Progenitor cell of endocrine pancreas (in vitro differentiated cells): ENCODE data around the gene MACROD2. TPM values are rescaled to one million over a fixed set of nuclear protein-coding genes. Genes with fewer than 3 reads are reported as not detected.
"Not testable (repeated sequence)": the region's sequence is repeated elsewhere in the genome, so short reads cannot be mapped to it uniquely, and the experiment has no call there.

Experiments
- DNase-seq: peaks from one replicate; pipeline ENCODE4 v3.0.0; 2021; ENCODE audit warnings: low spot score; ENCODE audit not compliant: unreplicated experiment
- H3K27ac Mint-ChIP-seq: 2 replicates; pipeline ENCODE4 v1.8.0; 2021; ENCODE audit warnings: mild to moderate bottlenecking, moderate library complexity, mixed read lengths
- H3K27me3 Mint-ChIP-seq: 2 replicates; pipeline ENCODE4 v1.8.0; 2021; ENCODE audit warnings: mixed read lengths
- H3K36me3 Mint-ChIP-seq: 2 replicates; pipeline ENCODE4 v1.8.0; 2022; ENCODE audit warnings: mixed read lengths; ENCODE audit not compliant: insufficient read depth
- H3K4me1 Mint-ChIP-seq: 2 replicates; pipeline ENCODE4 v1.8.0; 2021; ENCODE audit warnings: low read depth, mixed read lengths
- H3K4me3 Mint-ChIP-seq: 2 replicates; pipeline ENCODE4 v1.8.0; 2021; ENCODE audit warnings: low read depth, mild to moderate bottlenecking, moderate library complexity, mixed read lengths
- H3K9me3 Mint-ChIP-seq: 2 replicates; pipeline ENCODE4 v1.8.0; 2021; ENCODE audit warnings: low read depth, mixed read lengths
- total RNA-seq: library from RNA; stranded (reverse); gene quantifications from 2 replicates; pipeline ENCODE4 v1.2.1, GENCODE V29; 2021
- TF ChIP-seq, protein P1 (sequence below): fragments of 200-600 bp; sonication (generic); IDR thresholded peaks from one replicate; pipeline ENCODE4 v1.5.0; 2021; ENCODE audit warnings: antibody characterized with exemption, mild to moderate bottlenecking; ENCODE audit not compliant: unreplicated experiment

MACROD2 gene
- total RNA-seq, 1 donor from 2014 or later, result 7.6 TPM

DNA sequence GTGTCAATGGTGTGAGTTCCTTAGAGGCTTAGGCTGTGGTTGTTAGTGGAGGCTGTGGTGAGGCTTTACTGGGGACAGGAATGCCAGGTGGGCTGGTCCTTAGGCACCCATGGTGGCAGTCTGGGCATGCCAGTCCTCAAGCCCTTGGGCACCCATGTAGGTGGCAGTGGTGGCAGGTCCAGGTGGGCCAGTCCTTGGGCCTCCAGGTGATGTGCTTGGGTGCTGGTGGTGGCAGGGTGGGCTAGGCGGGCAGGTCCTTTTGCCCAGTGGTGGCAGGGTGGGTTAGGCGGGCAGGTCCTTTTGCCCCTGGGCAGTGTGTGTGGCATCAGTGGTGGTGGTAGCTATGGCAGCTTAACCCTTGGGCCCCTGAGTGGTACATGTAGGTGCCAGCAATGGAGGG lies 208.3 kb downstream of the MACROD2 start:
- H3K4me1 Mint-ChIP-seq, result peaks cover 5% of the 10 kb centered on the region
- peaks cover 10% of the 10 kb centered on the region for H3K9me3 Mint-ChIP-seq
- TF ChIP-seq, protein P1, sequence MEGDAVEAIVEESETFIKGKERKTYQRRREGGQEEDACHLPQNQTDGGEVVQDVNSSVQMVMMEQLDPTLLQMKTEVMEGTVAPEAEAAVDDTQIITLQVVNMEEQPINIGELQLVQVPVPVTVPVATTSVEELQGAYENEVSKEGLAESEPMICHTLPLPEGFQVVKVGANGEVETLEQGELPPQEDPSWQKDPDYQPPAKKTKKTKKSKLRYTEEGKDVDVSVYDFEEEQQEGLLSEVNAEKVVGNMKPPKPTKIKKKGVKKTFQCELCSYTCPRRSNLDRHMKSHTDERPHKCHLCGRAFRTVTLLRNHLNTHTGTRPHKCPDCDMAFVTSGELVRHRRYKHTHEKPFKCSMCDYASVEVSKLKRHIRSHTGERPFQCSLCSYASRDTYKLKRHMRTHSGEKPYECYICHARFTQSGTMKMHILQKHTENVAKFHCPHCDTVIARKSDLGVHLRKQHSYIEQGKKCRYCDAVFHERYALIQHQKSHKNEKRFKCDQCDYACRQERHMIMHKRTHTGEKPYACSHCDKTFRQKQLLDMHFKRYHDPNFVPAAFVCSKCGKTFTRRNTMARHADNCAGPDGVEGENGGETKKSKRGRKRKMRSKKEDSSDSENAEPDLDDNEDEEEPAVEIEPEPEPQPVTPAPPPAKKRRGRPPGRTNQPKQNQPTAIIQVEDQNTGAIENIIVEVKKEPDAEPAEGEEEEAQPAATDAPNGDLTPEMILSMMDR, result no peak
- no peak overlapping the region for H3K4me3 Mint-ChIP-seq
- H3K27me3 Mint-ChIP-seq, result no peaks in the 10 kb centered on the region
- peaks cover 5% of the 10 kb centered on the region for H3K36me3 Mint-ChIP-seq
- no peak for DNase-seq
- H3K27ac Mint-ChIP-seq, result no peak overlapping the region

DNA sequence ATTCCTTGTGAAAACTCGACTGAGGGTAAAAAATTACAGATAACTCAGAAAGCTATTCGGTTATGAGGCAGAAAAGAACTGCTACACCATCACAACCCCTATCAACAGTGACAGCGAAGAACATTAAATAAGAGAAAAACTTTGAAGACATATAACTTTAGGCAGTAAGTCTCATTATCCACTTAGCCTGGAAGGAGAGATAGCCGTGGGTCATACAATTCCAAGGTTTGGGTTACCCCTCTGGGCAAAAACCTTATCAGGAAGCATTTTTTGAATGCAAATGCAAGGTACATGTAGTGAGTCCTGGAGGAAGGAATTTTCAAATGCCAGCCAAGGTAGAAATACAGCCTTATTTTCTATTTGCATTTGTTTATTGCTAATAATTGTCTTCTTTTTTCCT lies 212.3 kb downstream of the MACROD2 start:
- peaks cover 6% of the 10 kb centered on the region for H3K9me3 Mint-ChIP-seq
- H3K4me3 Mint-ChIP-seq, result no peak overlapping the region
- peaks cover 3% of the 10 kb centered on the region for H3K36me3 Mint-ChIP-seq
- H3K27me3 Mint-ChIP-seq, result no peaks in the 10 kb centered on the region
- TF ChIP-seq, protein P1, result no peak
- H3K27ac Mint-ChIP-seq, result no peak overlapping the region
- H3K4me1 Mint-ChIP-seq, result peaks cover 3% of the 10 kb centered on the region
- no peak for DNase-seq

DNA sequence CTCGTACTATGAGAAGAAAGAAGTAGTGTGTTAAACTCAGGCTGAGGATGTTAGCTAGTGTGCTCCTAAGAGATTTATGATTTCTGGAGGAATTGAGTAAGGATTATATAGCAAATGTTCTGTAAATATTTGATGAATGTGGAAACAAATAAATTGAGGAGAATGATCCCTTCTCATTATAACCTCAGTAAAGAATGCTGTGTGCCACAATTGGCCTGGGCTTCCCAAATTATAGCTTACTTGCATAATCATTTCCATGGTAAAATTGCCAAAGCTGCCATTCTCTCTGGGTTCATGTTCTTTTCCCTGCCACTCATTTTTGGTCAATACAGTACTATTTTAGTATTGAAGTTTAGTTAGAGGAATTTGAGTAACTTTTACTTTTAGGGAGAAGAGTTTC lies 213.6 kb downstream of the MACROD2 start:
- no peaks in the 10 kb centered on the region for H3K36me3 Mint-ChIP-seq
- TF ChIP-seq, protein P1, result no peak
- no peaks in the 10 kb centered on the region for H3K27me3 Mint-ChIP-seq
- H3K27ac Mint-ChIP-seq, result no peak overlapping the region
- H3K4me1 Mint-ChIP-seq, result peaks cover 3% of the 10 kb centered on the region
- no peak overlapping the region for H3K4me3 Mint-ChIP-seq
- no peaks in the 10 kb centered on the region for H3K9me3 Mint-ChIP-seq
- DNase-seq, result no peak

DNA sequence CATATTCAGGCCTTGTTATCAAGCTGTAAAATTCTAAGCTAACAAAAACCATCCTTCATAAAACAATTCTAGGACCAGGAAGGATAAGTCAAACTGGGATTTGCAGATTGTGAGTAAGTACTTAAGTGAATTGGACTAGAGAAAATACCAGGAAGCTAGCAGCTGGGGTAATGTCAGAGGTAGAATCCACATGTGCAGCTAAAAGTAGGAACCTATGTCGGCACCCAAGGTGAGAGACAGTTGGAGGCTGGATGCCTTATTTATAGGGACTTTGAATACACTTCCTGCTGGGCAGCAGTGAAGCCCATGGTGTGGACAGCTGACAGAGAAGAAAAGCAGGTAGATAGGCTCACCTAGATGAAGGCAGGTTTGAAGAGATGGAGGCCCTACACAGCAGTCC lies 214.8 kb downstream of the MACROD2 start:
- H3K27ac Mint-ChIP-seq, result no peak overlapping the region
- H3K36me3 Mint-ChIP-seq, result no peaks in the 10 kb centered on the region
- no peaks in the 10 kb centered on the region for H3K9me3 Mint-ChIP-seq
- peaks cover 3% of the 10 kb centered on the region for H3K4me1 Mint-ChIP-seq
- H3K4me3 Mint-ChIP-seq, result no peak overlapping the region
- H3K27me3 Mint-ChIP-seq, result no peaks in the 10 kb centered on the region
- DNase-seq, result no peak
- TF ChIP-seq, protein P1, result no peak

DNA sequence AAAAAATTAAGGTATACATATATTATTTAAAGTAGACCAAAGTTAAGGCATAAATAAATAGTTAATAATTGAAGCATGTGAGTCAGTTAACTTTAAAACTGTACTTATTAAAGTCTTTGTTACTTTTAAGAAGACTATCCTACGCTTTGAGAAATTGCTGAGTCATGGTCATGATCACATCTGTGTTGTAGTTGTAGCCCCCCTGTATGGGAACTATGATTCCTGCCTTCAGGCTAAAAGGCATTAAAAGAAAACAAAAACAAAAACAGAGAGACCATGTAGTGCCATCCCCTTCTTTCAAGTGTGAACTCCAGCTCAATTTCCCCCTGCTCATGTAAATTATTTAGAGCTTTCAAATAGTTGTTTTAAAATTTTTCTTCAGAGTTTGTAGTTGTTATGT lies 218.7 kb downstream of the MACROD2 start:
- TF ChIP-seq, protein P1, result no peak
- H3K4me3 Mint-ChIP-seq, result no peak overlapping the region
- H3K27ac Mint-ChIP-seq, result no peak overlapping the region
- H3K27me3 Mint-ChIP-seq, result no peaks in the 10 kb centered on the region
- H3K4me1 Mint-ChIP-seq, result peaks cover 3% of the 10 kb centered on the region
- no peak for DNase-seq
- H3K9me3 Mint-ChIP-seq, result peaks cover 29% of the 10 kb centered on the region
- H3K36me3 Mint-ChIP-seq, result peaks cover 6% of the 10 kb centered on the region

DNA sequence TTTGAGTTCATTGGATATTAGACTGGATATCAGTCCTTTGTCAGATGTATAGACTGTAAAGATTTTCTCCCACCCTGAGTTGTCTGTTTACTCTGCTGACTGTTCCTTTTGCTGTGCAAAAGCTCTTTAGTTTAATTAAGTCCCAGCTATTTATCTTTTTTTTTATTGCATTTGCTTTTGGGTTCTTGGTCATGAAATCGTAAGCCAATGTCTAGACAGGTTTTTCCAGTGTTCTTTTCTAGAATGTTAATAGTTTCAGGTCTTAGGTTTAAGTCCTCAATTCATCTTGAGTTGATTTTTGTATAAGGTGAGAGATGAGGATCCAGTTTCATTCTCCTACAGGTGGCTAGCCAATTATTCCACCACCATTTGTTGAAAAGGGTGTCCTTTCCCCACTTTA lies 220.6 kb downstream of the MACROD2 start:
- not testable (repeated sequence) for H3K36me3 Mint-ChIP-seq, H3K27ac Mint-ChIP-seq, H3K4me3 Mint-ChIP-seq, H3K27me3 Mint-ChIP-seq, DNase-seq
- H3K4me1 Mint-ChIP-seq, result peaks cover 10% of the 10 kb centered on the region
- peaks cover 34% of the 10 kb centered on the region for H3K9me3 Mint-ChIP-seq
